Neural crest cell (in vitro differentiated cells): ENCODE results near the gene TPI1. TPM values are rescaled to one million over a fixed set of nuclear protein-coding genes. Genes with fewer than 3 reads are reported as not detected.
"Not testable (repeated sequence)": the region's sequence is repeated elsewhere in the genome, so short reads cannot be mapped to it uniquely, and the experiment has no call there.

ENCODE experiments used
- DNase-seq: peaks from one replicate; pipeline ENCODE4 v3.0.0; 2021; ENCODE audit warnings: low read depth, mixed read lengths, low spot score
- H3K27ac Mint-ChIP-seq: one replicate; pipeline ENCODE4 v1.8.0; 2021; ENCODE audit warnings: mild to moderate bottlenecking, mixed read lengths; ENCODE audit not compliant: unreplicated experiment
- H3K27me3 Mint-ChIP-seq: 2 replicates; pipeline ENCODE4 v1.8.0; 2021; ENCODE audit warnings: low read depth, mild to moderate bottlenecking, mixed read lengths
- H3K36me3 Mint-ChIP-seq: 2 replicates; pipeline ENCODE4 v1.8.0; 2021; ENCODE audit warnings: low read depth, mild to moderate bottlenecking, mixed read lengths
- H3K4me1 Mint-ChIP-seq: 2 replicates; pipeline ENCODE4 v1.8.0; 2021; ENCODE audit warnings: mixed read lengths
- H3K4me3 Mint-ChIP-seq: one replicate; pipeline ENCODE4 v1.8.0; 2021; ENCODE audit warnings: mild to moderate bottlenecking, mixed read lengths
- H3K9me3 Mint-ChIP-seq: 2 replicates; pipeline ENCODE4 v1.8.0; 2021; ENCODE audit warnings: mixed read lengths
- CTCF ChIP-seq: fragments of 200-600 bp; sonication (generic); conservative IDR thresholded peaks from 2 replicates; pipeline ENCODE4 v1.5.0; 2021; ENCODE audit warnings: antibody characterized with exemption, mild to moderate bottlenecking
- total RNA-seq: library from RNA; stranded (reverse); gene quantifications from 2 replicates; pipeline ENCODE4 v1.2.1, GENCODE V29; 2021

Gene TPI1
- total RNA-seq, 1 donor from 2014 or later = 685 TPM

DNA sequence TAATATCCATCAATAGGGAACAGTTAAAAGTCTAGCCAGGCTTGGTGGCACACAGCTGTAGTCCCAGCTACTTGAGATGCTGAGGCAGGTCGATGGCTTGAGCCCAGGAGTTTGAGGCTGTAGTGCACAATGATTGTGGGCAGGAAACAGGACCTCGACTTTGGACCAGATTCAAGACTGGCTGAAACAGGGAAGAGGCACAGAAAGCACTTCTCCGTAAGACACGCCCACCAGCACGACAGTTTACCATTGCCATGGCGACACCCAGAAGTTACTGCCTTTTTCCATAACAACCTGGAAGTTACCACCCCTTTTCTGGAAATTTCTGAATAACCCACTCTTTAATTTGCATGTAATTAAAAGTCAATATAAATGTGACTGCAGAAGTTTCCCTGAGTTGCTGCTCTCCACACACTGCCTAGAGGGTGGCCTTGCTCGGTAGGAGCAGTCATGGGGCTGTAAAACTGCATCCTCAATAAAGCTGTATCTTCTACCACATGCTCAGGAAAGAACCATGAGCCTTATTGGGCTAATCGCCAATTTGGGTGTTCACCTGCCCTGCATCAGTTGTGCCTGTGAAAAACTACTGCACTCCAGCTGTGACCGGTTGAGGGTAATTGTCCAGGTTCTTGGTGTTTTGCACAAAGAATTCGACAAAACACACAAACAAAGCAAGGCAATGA, 32.6 kb downstream of the TPI1 start:
- no peak for TF ChIP-seq CTCF
- Mint-ChIP-seq H3K27ac (no peak overlapping the region), H3K4me1 (peaks cover 5% of the 10 kb centered on the region), H3K36me3 (no peaks in the 10 kb centered on the region), H3K4me3 (no peak overlapping the region), H3K9me3 (peaks cover 4% of the 10 kb centered on the region), H3K27me3 (no peaks in the 10 kb centered on the region)
- no peak for DNase-seq

DNA sequence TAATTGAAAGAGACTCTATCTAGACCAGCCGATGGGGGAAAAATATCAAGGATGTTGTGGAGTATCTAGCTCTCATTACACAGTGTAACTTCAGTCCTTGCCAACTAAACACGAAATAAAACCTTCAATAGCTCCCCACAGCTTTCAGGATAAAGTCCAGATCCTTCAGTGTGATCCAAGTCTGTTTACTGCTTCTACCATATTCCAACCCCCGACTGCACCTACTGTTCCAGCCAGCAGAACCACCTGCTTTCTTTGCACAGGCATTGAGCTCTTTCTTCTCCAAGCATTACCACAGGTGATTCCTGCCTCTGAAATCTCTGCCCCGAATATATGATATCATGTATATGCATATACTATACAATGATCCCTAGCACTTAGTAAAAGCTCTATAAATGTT, 35.1 kb downstream of the TPI1 start:
- Mint-ChIP-seq H3K9me3 (no peaks in the 10 kb centered on the region), H3K27ac (no peak overlapping the region)
- DNase-seq = no peak

DNA sequence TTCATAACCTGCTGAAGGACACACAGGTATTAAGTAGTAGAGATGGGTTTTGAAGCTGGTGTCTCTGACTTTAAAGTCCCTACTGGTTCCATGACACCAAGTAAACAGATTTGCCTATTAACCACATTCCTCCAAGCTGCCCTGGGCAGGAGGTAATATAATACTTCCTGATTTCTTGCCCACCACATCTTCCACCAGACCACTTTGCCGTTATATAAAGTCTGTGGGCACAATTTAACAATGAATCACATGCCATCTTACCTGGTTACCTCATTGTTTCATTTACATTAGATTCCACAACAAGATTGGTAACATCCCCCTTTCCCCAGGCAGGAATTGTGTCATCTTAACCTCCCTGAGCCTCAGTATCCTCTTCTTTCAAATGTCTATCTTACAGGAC, 36.4 kb downstream of the TPI1 start:
- no peak for TF ChIP-seq CTCF
- no peaks in the 10 kb centered on the region for H3K27me3 Mint-ChIP-seq
- peaks cover 5% of the 10 kb centered on the region for H3K4me1 Mint-ChIP-seq
- H3K4me3 Mint-ChIP-seq = peak overlapping the region; percentile 1
- no peak for DNase-seq
- no peaks in the 10 kb centered on the region for H3K9me3 Mint-ChIP-seq
- no peaks in the 10 kb centered on the region for H3K36me3 Mint-ChIP-seq
- no peak overlapping the region for H3K27ac Mint-ChIP-seq

More for the DNA sequence above, 35.1 kb downstream of the TPI1 start:
- Mint-ChIP-seq H3K4me1 (peaks cover 5% of the 10 kb centered on the region), H3K4me3 (no peak overlapping the region), H3K36me3 (no peaks in the 10 kb centered on the region), H3K27me3 (no peaks in the 10 kb centered on the region)
- no peak for TF ChIP-seq CTCF

DNA sequence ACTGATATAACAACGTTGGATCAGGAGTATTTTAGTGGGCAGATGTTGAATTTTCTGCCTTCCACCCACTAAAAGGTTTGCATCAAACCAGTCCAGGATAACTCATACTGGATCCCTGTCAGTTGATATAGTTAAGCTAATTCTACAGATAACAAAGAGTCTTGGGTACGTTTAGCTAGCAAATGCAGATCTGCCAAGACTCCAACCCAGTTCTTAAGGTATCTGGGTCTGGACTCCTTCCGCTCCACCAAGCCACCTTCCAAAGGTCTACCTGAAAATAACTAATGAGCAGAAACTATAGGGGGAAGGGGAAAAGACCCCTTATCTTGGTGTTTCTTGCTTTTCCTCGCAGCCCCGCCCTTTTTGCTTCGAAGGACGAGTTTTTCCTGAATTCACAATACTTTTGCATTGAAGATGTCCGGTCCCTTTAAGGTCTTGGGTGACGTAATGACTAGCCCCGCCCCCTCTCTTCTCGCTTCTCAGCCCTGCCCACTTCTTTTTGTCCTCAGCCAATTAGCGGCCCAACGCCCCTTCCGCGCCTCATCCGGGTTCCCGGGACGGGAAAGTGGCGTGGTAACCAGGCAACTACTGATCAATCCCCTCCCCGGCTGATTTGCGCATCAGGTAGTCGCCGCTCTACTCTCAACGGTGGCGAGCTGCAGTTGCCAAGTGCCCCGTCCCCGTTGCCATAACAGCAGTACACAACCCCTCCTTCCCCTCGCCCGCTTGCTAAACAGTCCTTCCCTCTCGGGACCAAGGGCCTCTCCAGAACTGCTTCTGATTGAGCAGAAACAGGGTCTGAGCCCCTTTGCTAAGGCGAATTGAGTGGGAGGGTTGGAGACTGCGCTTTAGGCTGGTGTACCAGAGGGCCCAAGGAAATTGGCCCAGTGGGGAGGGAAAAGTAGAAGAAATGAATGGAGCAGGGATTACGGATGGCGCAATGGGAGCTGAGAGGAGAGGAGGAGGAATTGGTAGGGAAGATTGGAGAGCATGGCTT, 37.2 kb downstream of the TPI1 start, which contains the start of gene LRRC23:
Gene LRRC23, plus strand, starts transcription at position 543 of the 997 bp plus-strand sequence. CDS start 812 bp downstream, outside the sequence.
- Mint-ChIP-seq H3K4me1 (peaks cover 2% of the 10 kb centered on the region), H3K4me3 (peak within 1 kb of the TSS; percentile 1), H3K36me3 (no peaks in the 10 kb centered on the region), H3K27ac (no peak within 1 kb of the TSS), H3K9me3 (no peaks in the 10 kb centered on the region), H3K27me3 (no peaks in the 10 kb centered on the region)
- no peak for TF ChIP-seq CTCF
- DNase-seq = peak; percentile 97

- H3K36me3 Mint-ChIP-seq = no peaks in the 10 kb centered on the region
- no peak for DNase-seq
- no peaks in the 10 kb centered on the region for H3K4me1 Mint-ChIP-seq
- H3K9me3 Mint-ChIP-seq = no peaks in the 10 kb centered on the region
- no peak overlapping the region for H3K27ac Mint-ChIP-seq
- no peak overlapping the region for H3K4me3 Mint-ChIP-seq
- no peak for TF ChIP-seq CTCF
- no peaks in the 10 kb centered on the region for H3K27me3 Mint-ChIP-seq
Observed at GRCh38 chr12:6905414-6906040, 38.2 kb downstream of the TPI1 start.

DNA sequence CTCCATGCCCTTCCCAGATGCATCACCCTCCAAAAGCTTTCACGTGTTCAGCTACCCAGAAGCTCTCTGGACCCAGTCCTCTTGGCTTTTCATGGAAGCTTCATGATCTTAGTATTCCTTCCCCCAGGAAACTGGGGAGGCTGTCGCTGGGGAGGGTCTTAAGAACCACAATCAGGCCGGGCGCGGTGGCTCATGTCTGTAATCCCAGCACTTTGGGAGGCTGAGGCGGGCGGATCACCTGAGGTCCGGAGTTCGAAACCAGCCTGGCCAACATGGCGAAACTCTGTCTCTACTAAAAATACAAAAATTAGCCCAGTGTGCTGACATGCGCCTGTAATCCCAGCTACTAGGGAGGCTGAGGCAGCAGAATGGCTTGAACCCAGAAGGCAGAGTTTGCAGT, 40.8 kb downstream of the TPI1 start:
- not testable (repeated sequence) for H3K4me1 Mint-ChIP-seq, H3K36me3 Mint-ChIP-seq, H3K4me3 Mint-ChIP-seq, H3K9me3 Mint-ChIP-seq, H3K27ac Mint-ChIP-seq, DNase-seq
- H3K27me3 Mint-ChIP-seq = peaks cover 13% of the 10 kb centered on the region
